HCT116 (cell line): ENCODE measurements around the gene SKI. TPM values are rescaled to one million over a fixed set of nuclear protein-coding genes. Genes with fewer than 3 reads are reported as not detected.

Experiments
- ATAC-seq: fragments of 200-7000 bp; cut with Tn5 transposase; 2 replicates; pipeline ENCODE4 v1.9.1; 2020; ENCODE audit warnings: mild to moderate bottlenecking, moderate library complexity
- BruUV-seq: library from RNA; stranded (reverse); fragments of 400-500 nt; replicated peaks from 2 replicates; lab custom pipeline; 2021; lab: Mats Ljungman, UMichigan
- CTCF ChIA-PET: fragments of 300-600 bp; sonication (Branson Sonifier 250); formaldehyde crosslinking; loops from one replicate; lab custom pipeline; 2021; ENCODE audit warnings: antibody characterized with exemption; lab: Charles Lee
- POLR2A ChIA-PET: fragments of 300-600, 350-600 bp; sonication (Branson Sonifier 250); formaldehyde crosslinking; loops from one replicate; lab custom pipeline; 2021; ENCODE audit warnings: antibody characterized with exemption; lab: Charles Lee
- RAD21 ChIA-PET, 2 experiments: fragments of 300-600 bp; sonication (Branson Sonifier 250); formaldehyde crosslinking; loops; one replicate each; lab custom pipeline; 2023; ENCODE audit warnings: low total read pairs in 2 of 2; ENCODE audit not compliant: uncharacterized antibody in 2 of 2, unreplicated experiment in 2 of 2, low non-redundant PET in 1 of 2; lab: Charles Lee
- DNase-seq: peaks from one replicate; pipeline ENCODE4 v3.0.0-alpha.2; 2010; ENCODE audit warnings: low read depth, low spot score
- H2AFZ ChIP-seq: fragments of 200-600 bp; shearing (Covaris generic), sonication (generic); 2 replicates; pipeline ENCODE4 v1.6.1; 2017; ENCODE audit warnings: low read depth, mixed run types, mixed read lengths, antibody characterized with exemption, low read length; ENCODE audit not compliant: poor library complexity, severe bottlenecking
- H3K27ac ChIP-seq: 2 replicates; pipeline ENCODE4 v1.5.1; 2012; ENCODE audit warnings: low read depth, low read length
- H3K27me3 ChIP-seq: fragments of 200-600 bp; sonication (generic); 2 replicates; pipeline ENCODE4 v1.6.1; 2016; ENCODE audit warnings: mixed run types, low read length, mixed read lengths; ENCODE audit not compliant: insufficient read depth
- H3K36me3 ChIP-seq, 2 experiments: fragments of 200-500 bp in 1 of 2; fragments of 200-600 bp in 1 of 2; sonication (Bioruptor generic) in 1 of 2; sonication (generic) in 1 of 2; 2 replicates each; pipeline versions ENCODE4 v1.5.1 to v1.6.1; 2014 to 2016; ENCODE audit warnings: low read length in 2 of 2, inconsistent platforms in 1 of 2, mixed read lengths in 1 of 2, mixed run types in 1 of 2; ENCODE audit not compliant: insufficient read depth in 2 of 2, control insufficient read depth in 1 of 2
- H3K4me1 ChIP-seq, 2 experiments: fragments of 200-600 bp in 1 of 2; sonication (generic) in 1 of 2; 2 replicates each; pipeline versions ENCODE4 v1.5.1 to v1.6.1; 2012 to 2017; ENCODE audit warnings: low read length in 2 of 2, inconsistent platforms in 1 of 2, mild to moderate bottlenecking in 1 of 2, mixed read lengths in 1 of 2, mixed run types in 1 of 2, moderate library complexity in 1 of 2; ENCODE audit not compliant: insufficient read depth in 2 of 2, control insufficient read depth in 1 of 2
- H3K4me2 ChIP-seq: fragments of 200-600 bp; sonication (generic); 2 replicates; pipeline ENCODE4 v1.6.1; 2017; ENCODE audit warnings: mixed run types, low read length, mixed read lengths
- H3K4me3 ChIP-seq, 2 experiments: fragments of 200-600 bp in 1 of 2; sonication (generic) in 1 of 2; replicated peaks in 1 of 2; 2 replicates each; pipeline ENCODE4 v1.5.1; 2011 to 2016; ENCODE audit warnings: low read length in 2 of 2, control low read depth in 1 of 2, low read depth in 1 of 2, mild to moderate bottlenecking in 1 of 2, mixed read lengths in 1 of 2, mixed run types in 1 of 2
- H3K79me2 ChIP-seq: fragments of 200-600 bp; sonication (generic); 2 replicates; pipeline ENCODE4 v1.6.1; 2017; ENCODE audit warnings: mild to moderate bottlenecking, mixed run types, low read length, moderate library complexity, mixed read lengths; ENCODE audit not compliant: insufficient read depth
- H3K9ac ChIP-seq: fragments of 200-600 bp; sonication (generic); 2 replicates; pipeline ENCODE4 v1.6.1; 2016; ENCODE audit warnings: low read length, mixed read lengths
- H3K9me2 ChIP-seq: fragments of 200-600 bp; sonication (generic), shearing (Covaris generic); 2 replicates; pipeline ENCODE4 v1.6.1; 2017; ENCODE audit warnings: mixed run types, mild to moderate bottlenecking, moderate library complexity; ENCODE audit not compliant: insufficient read depth
- H3K9me3 ChIP-seq, 2 experiments: fragments of 200-500 bp in 1 of 2; fragments of 200-600 bp in 1 of 2; sonication (Bioruptor generic) in 1 of 2; sonication (generic) in 1 of 2; 2 replicates each; pipeline ENCODE4 v1.6.1; 2014 to 2017; ENCODE audit warnings: low read length in 2 of 2, mixed read lengths in 2 of 2, inconsistent platforms in 1 of 2, low read depth in 1 of 2, mild to moderate bottlenecking in 1 of 2, mixed run types in 1 of 2, moderate library complexity in 1 of 2; ENCODE audit not compliant: control insufficient read depth in 1 of 2, insufficient read depth in 1 of 2
- H4K20me1 ChIP-seq: fragments of 200-600 bp; sonication (generic), shearing (Covaris generic); 2 replicates; pipeline ENCODE4 v1.6.1; 2017; ENCODE audit warnings: mixed run types, mild to moderate bottlenecking, moderate library complexity; ENCODE audit not compliant: insufficient read depth
- CBX3 ChIP-seq: IDR thresholded peaks from 2 replicates; pipeline ENCODE4 v1.6.1; 2012; ENCODE audit warnings: low read depth
- EZH2phosphoT487 ChIP-seq: fragments of 200-600 bp; IDR thresholded peaks from 2 replicates; pipeline ENCODE4 v1.6.1; 2018; ENCODE audit warnings: antibody characterized with exemption, borderline replicate concordance
- MAX ChIP-seq: IDR thresholded peaks from 2 replicates; pipeline ENCODE4 v1.6.1; 2012
- POLR2A ChIP-seq: IDR thresholded peaks from 2 replicates; pipeline ENCODE4 v1.7.0; 2011; ENCODE audit warnings: borderline replicate concordance; ENCODE audit not compliant: insufficient read depth, insufficient read length; ENCODE audit errors: extremely low read depth
- POLR2AphosphoS5 ChIP-seq: IDR thresholded peaks from 2 replicates; pipeline ENCODE4 v1.6.1; 2011; ENCODE audit warnings: mild to moderate bottlenecking, low read depth, low read length, moderate library complexity
- RAD21 ChIP-seq: IDR thresholded peaks from 2 replicates; pipeline ENCODE4 v1.6.1; 2012; ENCODE audit warnings: low read depth, mild to moderate bottlenecking
- SIN3A ChIP-seq: IDR thresholded peaks from 2 replicates; pipeline ENCODE4 v1.6.1; 2012; ENCODE audit warnings: low read depth
- SRF ChIP-seq: IDR thresholded peaks from 2 replicates; pipeline ENCODE4 v1.6.1; 2012; ENCODE audit warnings: low read depth
- TCF7L2 ChIP-seq: IDR thresholded peaks from 2 replicates; pipeline ENCODE4 v1.7.0; 2011; ENCODE audit warnings: borderline replicate concordance, inconsistent platforms; ENCODE audit not compliant: insufficient read depth, insufficient read length; ENCODE audit errors: extremely low read depth
- intact Hi-C: fragments of 100-400 bp; cut with micrococcal nuclease; formaldehyde crosslinking; loops from 2 replicates; pipeline ENCODE4 v1.10.0; 2022
- total RNA-seq: library from RNA; stranded (reverse); gene quantifications from one replicate; pipeline ENCODE4 v1.2.1, GENCODE V29; 2021; ENCODE audit not compliant: unreplicated experiment

Gene SKI
- total RNA-seq, 1 experiment from 2014 or later, result 56.2 TPM

GRCh38 chr1:2317230-2318065 lies 89.3 kb downstream of the SKI start:
- no peak for ATAC-seq
- intact Hi-C loops, result no loop called here
- no peak overlapping the region for H3K4me2 ChIP-seq

GRCh38 chr1:2318314-2319278 lies 90.5 kb downstream of the SKI start:
- Histone ChIP-seq H3K36me3 (no peaks in the 10 kb centered on the region), H3K27me3 (no peaks in the 10 kb centered on the region), H3K4me3 (no peak overlapping the region), H4K20me1 (no peaks in the 10 kb centered on the region), H3K4me1 (peaks cover 3 to 26% of the 10 kb centered on the region in 2 experiments), H3K9ac (no peak overlapping the region), H3K9me3 (no peaks in the 10 kb centered on the region), H3K27ac (no peak overlapping the region), H2AFZ (no peak overlapping the region), H3K4me2 (no peak overlapping the region), H3K9me2 (no peaks in the 10 kb centered on the region)
- no peak for ATAC-seq
- BruUV-seq, result no TSS peak
- ChIA-PET RAD21 (no interaction called here), POLR2A (no interaction called here)
- intact Hi-C loops, result no loop called here
- TF ChIP-seq SIN3A (no peak), POLR2AphosphoS5 (no peak), EZH2phosphoT487 (no peak), SRF (no peak), RAD21 (no peak), CBX3 (no peak), TCF7L2 (no peak)
- TF ChIP-seq, all 23 proteins: peak for 0
- no peaks in the 10 kb centered on the region for H3K79me2 ChIP-seq
- CTCF ChIA-PET, result no interaction called here
- DNase-seq, result no peak

More at GRCh38 chr1:2317230-2318065, 89.3 kb downstream of the SKI start:
- no peaks in the 10 kb centered on the region for H3K36me3 ChIP-seq
- H3K4me1 ChIP-seq, result peaks cover 3 to 37% of the 10 kb centered on the region in 2 experiments
- no peak for DNase-seq
- H3K4me3 ChIP-seq, result no peak overlapping the region
- no peaks in the 10 kb centered on the region for H3K79me2 ChIP-seq
- RAD21 ChIA-PET, result no interaction called here
- no peak for TF ChIP-seq POLR2A
- no peak for TF ChIP-seq EZH2phosphoT487
- TF ChIP-seq MAX, result no peak
- no peak for TF ChIP-seq SRF
- POLR2A ChIA-PET, result no interaction called here
- CTCF ChIA-PET, result no interaction called here
- H3K9me2 ChIP-seq, result no peaks in the 10 kb centered on the region
- no peak overlapping the region for H2AFZ ChIP-seq
- no peaks in the 10 kb centered on the region for H3K27me3 ChIP-seq
- H3K9me3 ChIP-seq, result no peaks in the 10 kb centered on the region
- no peak overlapping the region for H3K9ac ChIP-seq
- BruUV-seq, result no TSS peak
- H3K27ac ChIP-seq, result no peak overlapping the region
- no peaks in the 10 kb centered on the region for H4K20me1 ChIP-seq
